HG03460 (cell line): ENCODE results near the gene STARD10.
"Not testable (repeated sequence)": the region's sequence is repeated elsewhere in the genome, so short reads cannot be mapped to it uniquely, and the experiment has no call there.

ENCODE experiments used
- ATAC-seq: cut with Tn5 transposase; IDR thresholded peaks from one replicate; pipeline ENCODE4 v1.9.1; 2021; ENCODE audit not compliant: unreplicated experiment

STARD10 gene

GRCh38 chr11:72808331-72808798 lies 14.5 kb upstream of the STARD10 start:
- no peak for ATAC-seq

- ATAC-seq = no peak
Observed at GRCh38 chr11:72807792-72808191, 13.9 kb upstream of the STARD10 start.

GRCh38 chr11:72807021-72807693 lies 13.3 kb upstream of the STARD10 start:
- no peak for ATAC-seq

GRCh38 chr11:72806378-72806777 lies 12.5 kb upstream of the STARD10 start:
- not testable (repeated sequence) for ATAC-seq

GRCh38 chr11:72805216-72805615 lies 11.4 kb upstream of the STARD10 start:
- no peak for ATAC-seq

GRCh38 chr11:72802822-72803221 lies 9.0 kb upstream of the STARD10 start:
- no peak for ATAC-seq

- ATAC-seq = no peak
Observed at GRCh38 chr11:72799441-72799840, 5.6 kb upstream of the STARD10 start.

GRCh38 chr11:72798361-72798760 lies 4.5 kb upstream of the STARD10 start:
- no peak for ATAC-seq

- no peak for ATAC-seq
Observed at GRCh38 chr11:72793076-72793424, 797 bp downstream of the STARD10 start.

GRCh38 chr11:72792437-72793021 lies 1.3 kb downstream of the STARD10 start:
- no peak for ATAC-seq

GRCh38 chr11:72791228-72791627 lies 2.6 kb downstream of the STARD10 start:
- not testable (repeated sequence) for ATAC-seq

GRCh38 chr11:72789493-72790131 lies 4.2 kb downstream of the STARD10 start:
- ATAC-seq = no peak

GRCh38 chr11:72788241-72788640 lies 5.6 kb downstream of the STARD10 start:
- ATAC-seq = no peak

GRCh38 chr11:72787216-72788104 lies 6.4 kb downstream of the STARD10 start:
- no peak for ATAC-seq

- no peak for ATAC-seq
Observed at GRCh38 chr11:72786305-72787215, 7.3 kb downstream of the STARD10 start.

GRCh38 chr11:72784662-72785061 lies 9.2 kb downstream of the STARD10 start:
- no peak for ATAC-seq

- no peak for ATAC-seq
Observed at GRCh38 chr11:72783144-72783905, 10.5 kb downstream of the STARD10 start.

- no peak for ATAC-seq
Observed at GRCh38 chr11:72782081-72782920, 11.5 kb downstream of the STARD10 start.
